ENCODE data around the gene USP32.

Gene USP32

GRCh38 chr17:60173304-60173819 is 218.6 kb downstream of the USP32 start:
- DNase-seq (ENCODE audit: low read depth), result no peak

GRCh38 chr17:60171753-60172079 is 220.2 kb downstream of the USP32 start:
- DNase-seq (ENCODE audit: low read depth), result no peak

GRCh38 chr17:60170835-60171752 is 220.8 kb downstream of the USP32 start:
- DNase-seq (ENCODE audit: low read depth), result no peak

GRCh38 chr17:60169921-60170817 is 221.8 kb downstream of the USP32 start:
- no peak for DNase-seq (ENCODE audit: low read depth)

GRCh38 chr17:60168654-60169053 is 223.3 kb downstream of the USP32 start:
- no peak for DNase-seq (ENCODE audit: low read depth)

- no peak for DNase-seq (ENCODE audit: low read depth)
Measured at GRCh38 chr17:60167065-60167741, 224.7 kb downstream of the USP32 start.

- no peak for DNase-seq (ENCODE audit: low read depth)
Measured at GRCh38 chr17:60165971-60166370, 226.0 kb downstream of the USP32 start.

- no peak for DNase-seq (ENCODE audit: low read depth)
Measured at GRCh38 chr17:60165223-60165622, 226.7 kb downstream of the USP32 start.

GRCh38 chr17:60164697-60165096 is 227.2 kb downstream of the USP32 start:
- DNase-seq (ENCODE audit: low read depth), result no peak

GRCh38 chr17:60164164-60164563 is 227.8 kb downstream of the USP32 start:
- no peak for DNase-seq (ENCODE audit: low read depth)

GRCh38 chr17:60163108-60163784 is 228.7 kb downstream of the USP32 start:
- DNase-seq (ENCODE audit: low read depth), result no peak

GRCh38 chr17:60161598-60162330 is 230.2 kb downstream of the USP32 start:
- DNase-seq (ENCODE audit: low read depth), result no peak

- no peak for DNase-seq (ENCODE audit: low read depth)
Measured at GRCh38 chr17:60160829-60161501, 231.0 kb downstream of the USP32 start.

- no peak for DNase-seq (ENCODE audit: low read depth)
Measured at GRCh38 chr17:60159479-60159866, 232.5 kb downstream of the USP32 start.

- DNase-seq (ENCODE audit: low read depth), result no peak
Measured at GRCh38 chr17:60158751-60159478, 233.0 kb downstream of the USP32 start.

GRCh38 chr17:60157487-60158040 is 234.4 kb downstream of the USP32 start:
- DNase-seq (ENCODE audit: low read depth), result no peak

- DNase-seq (ENCODE audit: low read depth), result no peak
Measured at GRCh38 chr17:60156746-60157145, 235.2 kb downstream of the USP32 start.

GRCh38 chr17:60155815-60156214 is 236.1 kb downstream of the USP32 start:
- no peak for DNase-seq (ENCODE audit: low read depth)

- no peak for DNase-seq (ENCODE audit: low read depth)
Measured at GRCh38 chr17:60155427-60155814, 236.5 kb downstream of the USP32 start.

Measured in HS-5 (cell line).